Hematopoietic multipotent progenitor cell (in vitro differentiated cells): ENCODE measurements around the gene KRI1. TPM values are rescaled to one million over a fixed set of nuclear protein-coding genes. Genes with fewer than 3 reads are reported as not detected.

ENCODE experiments used
- DNase-seq, 3 donors: peaks; one replicate each; pipeline ENCODE4 v3.0.0-alpha.2; 2011 to 2015; ENCODE audit warnings: low read depth in 2 of 3, low spot score in 2 of 3
- total RNA-seq: library from RNA; depleted of rRNA; stranded (reverse); fragments of >200 nt; gene quantifications from one replicate; pipeline ENCODE4 v1.2.3, GENCODE V29; 2012

KRI1 gene
- 21.5 TPM for total RNA-seq

DNA sequence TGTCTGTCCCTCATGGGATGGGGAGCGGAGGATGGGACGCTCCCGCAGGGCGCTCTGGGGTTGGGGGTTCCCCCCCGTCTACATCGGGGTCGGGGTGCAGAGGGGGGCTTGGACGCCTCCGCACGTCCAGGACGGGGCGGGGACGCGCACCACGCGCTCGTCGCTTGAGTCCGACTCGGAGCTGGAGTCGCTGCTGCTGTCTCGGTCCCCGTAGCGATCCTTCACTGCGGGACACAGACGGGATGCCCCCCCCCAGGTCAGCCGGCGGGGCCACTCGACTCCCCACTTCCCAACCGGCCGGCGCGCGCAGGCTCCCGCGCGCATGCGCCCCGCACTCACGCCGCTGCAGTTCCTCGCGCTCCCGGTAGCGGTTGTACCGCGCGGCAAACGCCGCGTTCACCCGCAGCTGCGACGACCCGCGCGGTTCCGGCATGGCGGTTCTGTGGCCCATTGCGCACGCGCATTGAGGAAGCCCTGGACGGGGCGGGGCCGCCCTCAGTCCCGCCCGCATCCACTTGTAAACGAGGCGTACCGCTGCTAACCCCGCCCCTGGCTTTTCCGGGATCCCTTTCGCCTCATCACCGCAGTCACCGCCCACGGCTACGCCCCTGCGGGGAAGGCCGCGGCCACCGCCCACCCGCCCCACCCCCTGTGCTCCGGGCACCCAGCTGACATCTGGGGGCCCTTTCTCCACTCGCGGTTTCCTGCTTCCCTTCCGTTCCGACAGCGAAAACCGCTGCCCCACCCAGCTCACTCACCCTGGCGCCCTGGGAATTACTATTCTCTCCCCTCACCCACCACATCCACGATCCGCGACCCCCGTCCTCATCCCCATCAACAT is at the start of gene KRI1:
TSS of gene KRI1 (minus strand) at position 444 of the 841 bp plus-strand sequence. CDS start at position 433, 11 bp downstream.
- peak; percentile 97 to 99 (median 99) for DNase-seq

- DNase-seq: no peak
Measured at GRCh38 chr19:10612499-10613119, 46.8 kb upstream of the KRI1 start.

DNA sequence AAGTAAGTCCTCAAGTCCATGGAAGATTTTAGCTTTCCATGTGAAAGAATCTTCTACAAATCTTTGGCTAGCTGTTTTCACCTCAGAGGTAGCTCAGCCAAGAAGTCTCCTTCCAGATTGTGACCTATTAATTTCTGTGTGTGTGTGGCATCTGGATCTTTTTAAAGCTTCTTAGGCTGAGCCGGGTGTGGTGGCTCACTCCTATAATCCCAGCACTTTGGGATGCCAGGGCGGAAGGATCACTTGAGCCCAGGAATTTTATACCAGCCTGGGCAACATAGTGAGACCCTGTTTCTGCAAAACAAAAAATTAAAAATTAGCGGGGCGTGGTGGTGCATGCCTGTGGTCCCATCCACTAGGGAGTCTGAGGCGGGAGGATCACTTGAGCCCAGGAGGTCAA is 46.1 kb upstream of the KRI1 start:
- no peak for DNase-seq

GRCh38 chr19:10604460-10604980 is 38.7 kb upstream of the KRI1 start:
- DNase-seq: no peak

DNA sequence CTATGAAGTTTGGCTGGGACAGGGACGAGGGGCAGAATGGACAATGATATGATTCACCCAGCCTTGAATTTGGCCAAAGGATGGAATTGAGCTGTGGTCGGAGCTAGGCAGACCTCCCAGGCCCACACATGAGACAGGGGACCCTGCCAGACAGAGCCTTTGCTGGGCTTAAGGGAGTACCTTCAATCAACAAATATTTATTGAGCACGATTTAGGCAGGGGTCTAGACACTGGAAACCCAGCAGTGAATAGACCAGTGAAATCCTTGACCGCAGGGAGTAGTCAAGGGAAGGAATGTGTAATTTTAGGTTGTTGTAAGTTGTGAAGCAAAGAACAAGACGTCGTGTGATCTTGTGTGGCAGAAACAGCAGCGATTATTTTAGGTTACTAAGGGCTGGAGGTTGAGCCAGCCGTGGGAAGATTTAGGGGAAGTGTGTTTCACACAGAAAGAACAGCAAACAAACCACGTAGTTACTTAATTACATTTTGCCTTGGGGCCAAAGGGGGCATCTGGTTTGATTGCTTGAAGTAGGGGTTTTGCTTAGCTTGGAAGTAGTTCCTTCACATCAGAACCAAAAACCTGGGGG is 38.2 kb upstream of the KRI1 start:
- DNase-seq: peak; percentile 22 to 84 (median 66)

GRCh38 chr19:10603084-10603872 is 37.5 kb upstream of the KRI1 start:
- DNase-seq: peak; percentile 43 to 81 (median 47)

DNA sequence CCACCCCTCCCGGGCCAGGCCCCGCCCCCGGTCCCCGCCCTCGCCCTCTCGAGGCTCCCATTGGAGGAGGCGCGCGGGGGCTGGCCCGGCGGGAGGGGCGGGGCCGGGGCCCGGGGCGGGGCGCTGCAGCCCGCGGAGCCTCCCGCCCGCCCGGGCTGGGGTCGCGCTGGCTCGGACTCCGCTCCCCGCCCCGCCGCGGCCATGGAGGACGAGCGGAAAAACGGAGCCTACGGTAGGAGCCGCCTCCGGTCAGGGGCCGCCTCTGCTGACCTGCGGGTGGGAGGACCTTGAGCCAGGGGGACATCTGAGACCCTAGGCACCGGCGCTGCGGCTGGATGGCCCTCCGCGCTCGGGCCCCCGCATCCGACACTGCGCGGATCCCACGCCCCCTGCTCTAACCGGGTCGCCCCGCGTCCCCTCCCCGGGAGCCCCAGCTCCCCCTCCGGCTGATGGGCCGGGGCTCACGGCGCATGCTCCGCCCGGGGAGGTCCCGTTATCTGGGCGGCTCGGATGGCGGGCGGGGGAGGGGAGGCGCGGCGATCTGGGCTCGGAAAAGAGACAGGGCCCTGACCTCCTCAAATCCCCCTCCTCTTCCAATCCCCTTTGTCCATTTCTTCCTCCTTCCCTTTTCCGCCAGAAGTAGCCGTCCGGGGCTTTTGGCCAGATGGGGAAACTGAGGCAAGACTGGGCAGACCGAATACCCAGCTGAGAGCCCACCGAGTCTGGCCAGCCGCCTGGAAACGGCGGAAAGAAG is 36.7 kb upstream of the KRI1 start:
- peak; percentile 60 to 84 (median 69) for DNase-seq

GRCh38 chr19:10601999-10602329 is 36.2 kb upstream of the KRI1 start:
- DNase-seq: no peak

DNA sequence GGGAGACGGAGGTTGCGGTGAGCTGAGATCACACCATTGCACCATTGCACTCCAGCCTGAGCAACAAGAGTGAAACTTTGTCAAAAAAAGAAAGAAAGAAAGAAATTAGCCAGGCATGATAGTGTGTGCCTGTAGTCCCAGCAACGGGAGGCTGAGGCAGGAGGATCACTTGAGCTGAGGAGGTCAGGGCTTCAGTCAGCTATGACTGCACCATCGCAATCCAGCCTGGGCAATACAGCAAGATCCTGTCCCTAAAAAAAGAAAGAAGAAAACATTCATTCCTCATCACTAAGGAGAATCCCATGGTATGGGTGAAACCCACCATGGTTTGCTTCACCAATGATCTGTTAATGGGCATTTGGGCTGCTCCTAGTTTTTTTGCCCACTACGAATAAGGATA is 34.3 kb upstream of the KRI1 start:
- DNase-seq: no peak

GRCh38 chr19:10593820-10594637 is 28.2 kb upstream of the KRI1 start:
- no peak for DNase-seq

GRCh38 chr19:10593148-10593547 is 27.3 kb upstream of the KRI1 start:
- no peak for DNase-seq

DNA sequence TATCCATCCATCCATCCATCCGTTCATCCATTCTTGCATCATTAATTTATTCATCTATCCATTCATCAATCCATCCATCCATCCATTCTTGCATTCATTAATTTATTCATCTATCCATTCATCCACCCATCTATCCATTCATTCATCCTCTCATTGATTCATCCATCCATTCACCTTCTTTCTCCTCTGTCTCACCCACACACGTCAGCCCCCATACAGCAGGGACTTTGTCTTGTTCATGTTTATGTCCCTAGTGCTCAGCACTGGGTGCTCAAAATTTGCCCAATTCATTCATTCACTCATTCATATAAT is 22.0 kb upstream of the KRI1 start:
- DNase-seq: no peak

- DNase-seq: no peak
Measured at GRCh38 chr19:10587022-10587838, 21.4 kb upstream of the KRI1 start, which contains the start of gene AP1M2. TSS of gene AP1M2 (minus strand) at chr19:10587312. CDS start at chr19:10587231, 81 bp downstream.

DNA sequence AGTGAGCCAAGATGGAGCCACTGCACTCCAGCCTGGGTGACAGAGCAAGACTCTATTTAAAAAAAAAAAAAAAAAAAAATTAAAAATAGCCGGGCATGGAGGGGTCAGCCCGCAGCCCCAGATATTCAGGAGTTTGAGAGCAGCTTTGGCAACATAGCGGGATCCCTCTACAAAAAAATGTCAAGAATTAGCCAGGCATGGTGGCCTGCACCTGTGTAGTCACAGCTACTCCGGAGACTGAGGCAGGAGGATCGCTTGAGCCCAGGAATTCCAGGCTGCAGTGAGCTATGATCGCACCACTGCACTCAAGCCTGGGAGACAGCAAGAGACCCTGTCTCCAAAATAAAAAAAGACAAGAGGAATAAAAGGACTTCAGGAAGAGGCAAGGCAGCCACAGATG is 20.6 kb upstream of the KRI1 start:
- no peak for DNase-seq

DNA sequence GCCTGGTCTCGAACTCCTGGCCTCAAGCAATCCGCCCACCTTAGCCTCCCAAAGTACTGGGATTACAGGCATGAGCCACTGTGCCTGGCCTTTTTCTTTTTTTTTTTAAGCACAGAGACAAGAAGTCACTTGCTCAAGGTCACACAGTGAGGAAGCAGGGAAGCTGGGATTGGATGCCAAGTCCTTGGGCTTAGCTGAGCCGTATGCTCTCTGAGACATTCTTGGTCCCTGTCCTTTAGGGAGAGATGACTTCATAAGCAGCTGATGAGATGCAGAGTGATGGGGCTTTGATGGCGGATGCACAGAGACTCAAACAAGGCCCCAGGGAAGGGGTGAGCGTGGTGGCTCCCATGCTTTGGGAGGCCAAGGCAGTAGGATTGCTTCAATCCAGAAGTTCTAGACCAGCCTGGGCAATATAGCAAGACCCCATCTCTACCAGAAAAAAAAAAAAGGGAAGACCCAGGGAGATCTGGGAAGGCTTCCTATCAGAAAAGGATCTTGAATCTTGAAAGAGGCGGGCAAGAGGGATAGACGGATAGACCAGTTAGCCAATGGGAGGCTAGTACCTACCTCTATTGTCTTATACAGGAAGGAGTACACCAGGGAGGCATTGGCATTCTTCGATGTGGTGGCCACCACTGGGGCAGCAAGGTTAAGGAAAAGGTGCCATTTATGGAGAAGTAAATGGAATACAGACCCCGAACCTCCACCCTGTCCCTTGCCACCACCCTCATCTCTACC is 17.4 kb upstream of the KRI1 start:
- DNase-seq: no peak

- DNase-seq: no peak
Measured at GRCh38 chr19:10582091-10582490, 16.3 kb upstream of the KRI1 start.

DNA sequence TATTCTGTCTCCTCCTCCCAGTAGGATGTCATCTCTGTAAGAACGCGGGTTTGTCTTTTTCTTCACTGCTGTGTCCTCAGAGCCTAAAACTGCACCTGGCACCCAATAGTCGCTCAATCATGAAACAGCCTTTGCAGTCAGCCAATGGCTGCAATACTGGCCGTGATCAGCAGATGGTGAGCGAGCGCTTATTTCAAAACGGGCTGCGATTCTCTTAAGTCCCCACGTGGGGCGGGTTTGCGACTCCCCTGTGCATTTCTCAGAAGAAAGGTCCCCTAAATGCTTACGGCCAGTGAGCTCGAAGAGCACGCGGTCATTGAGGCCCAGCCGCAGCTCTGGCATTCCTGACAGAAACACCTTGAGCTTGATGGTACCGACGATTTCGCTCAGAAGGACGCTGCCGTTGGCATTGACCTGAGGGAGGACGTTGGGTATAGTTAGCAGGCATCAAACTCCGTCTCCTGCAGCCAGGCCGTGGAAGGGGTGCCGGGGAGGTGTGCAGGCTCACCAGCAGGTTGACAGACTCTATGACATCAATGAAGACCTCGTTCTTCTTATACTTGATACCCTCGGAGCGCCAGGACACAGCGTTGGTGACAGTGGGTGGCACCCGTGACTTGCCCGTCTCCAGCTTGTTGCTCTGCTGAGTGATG is 15.3 kb upstream of the KRI1 start:
- peak; percentile 75 to 95 (median 88) for DNase-seq
